HepG2 (cell line): ENCODE data around the gene LDLRAP1. TPM values are rescaled to one million over a fixed set of nuclear protein-coding genes. Genes with fewer than 3 reads are reported as not detected.

Source experiments
- CAMTA2 ChIP-seq: sonication (generic); formaldehyde crosslinking; IDR thresholded peaks from 2 replicates; pipeline ENCODE4 v1.4.0; 2020; ENCODE audit warnings: mild to moderate bottlenecking, missing genetic modification reagents, borderline replicate concordance
- CHD4 ChIP-seq: fragments of 200-600 bp; sonication (generic); IDR thresholded peaks from 2 replicates; pipeline ENCODE4 v1.7.0; 2017; ENCODE audit warnings: mild to moderate bottlenecking, low read length, borderline replicate concordance
- MAFF ChIP-seq: IDR thresholded peaks from 2 replicates; pipeline ENCODE4 v1.6.1; 2011; ENCODE audit warnings: low read depth, low read length, improper control_type of control experiment
- NFYB ChIP-seq: sonication (generic); formaldehyde crosslinking; IDR thresholded peaks from 2 replicates; pipeline ENCODE4 v1.4.0; 2020; ENCODE audit warnings: missing genetic modification reagents
- PBX3 ChIP-seq: sonication (generic); formaldehyde crosslinking; IDR thresholded peaks from 2 replicates; pipeline ENCODE4 v1.8.1; 2023; ENCODE audit warnings: missing genetic modification reagents, inconsistent platforms, borderline replicate concordance
- SIN3A ChIP-seq: IDR thresholded peaks from 2 replicates; pipeline ENCODE4 v1.6.1; 2011; ENCODE audit warnings: low read depth, mild to moderate bottlenecking, control low read depth, low read length, borderline replicate concordance
- SNAI1 ChIP-seq: sonication (generic); formaldehyde crosslinking; IDR thresholded peaks from 2 replicates; pipeline ENCODE4 v1.5.0; 2020; ENCODE audit warnings: mild to moderate bottlenecking, missing genetic modification reagents, borderline replicate concordance
- UBTF ChIP-seq: sonication (generic); formaldehyde crosslinking; IDR thresholded peaks from 2 replicates; pipeline ENCODE4 v1.4.0; 2020; ENCODE audit warnings: mild to moderate bottlenecking, missing genetic modification reagents
- ZC3H4 ChIP-seq: sonication (generic); formaldehyde crosslinking; IDR thresholded peaks from 2 replicates; pipeline ENCODE4 v1.4.0; 2020; ENCODE audit warnings: missing genetic modification reagents, borderline replicate concordance
- ZFY ChIP-seq: sonication (generic); formaldehyde crosslinking; IDR thresholded peaks from 2 replicates; pipeline ENCODE4 v1.4.0; 2020; ENCODE audit warnings: missing genetic modification reagents
- ZMYM3 ChIP-seq: sonication (generic); formaldehyde crosslinking; IDR thresholded peaks from 2 replicates; pipeline ENCODE4 v1.5.1; 2020; ENCODE audit warnings: mild to moderate bottlenecking, missing genetic modification reagents
- ZNF18 ChIP-seq: sonication (generic); formaldehyde crosslinking; IDR thresholded peaks from 2 replicates; pipeline ENCODE4 v1.8.0; 2022; ENCODE audit warnings: mild to moderate bottlenecking, missing genetic modification reagents; ENCODE audit not compliant: insufficient replicate concordance
- ZNF180 ChIP-seq: sonication (generic); formaldehyde crosslinking; IDR thresholded peaks from 2 replicates; pipeline ENCODE4 v1.4.0; 2020; ENCODE audit warnings: low read depth, missing genetic modification reagents, borderline replicate concordance
- ZNF276 ChIP-seq: sonication (generic); formaldehyde crosslinking; IDR thresholded peaks from 2 replicates; pipeline ENCODE4 v1.4.0; 2020; ENCODE audit warnings: mild to moderate bottlenecking, low read depth, missing genetic modification reagents
- ZNF282 ChIP-seq: fragments of 450-650 bp; IDR thresholded peaks from 2 replicates; pipeline ENCODE4 v1.6.1; 2018; ENCODE audit not compliant: partially characterized antibody
- ZNF549 ChIP-seq: sonication (generic); formaldehyde crosslinking; IDR thresholded peaks from 2 replicates; pipeline ENCODE4 v1.5.0; 2020; ENCODE audit warnings: missing genetic modification reagents
- ZNF580 ChIP-seq: IDR thresholded peaks from 2 replicates; pipeline ENCODE4 v1.6.1; 2016; ENCODE audit warnings: low read depth, borderline replicate concordance
- ZNF720 ChIP-seq: sonication (generic); formaldehyde crosslinking; IDR thresholded peaks from 2 replicates; pipeline ENCODE4 v1.4.0; 2020; ENCODE audit warnings: missing genetic modification reagents
- ZNF770 ChIP-seq: sonication (generic); formaldehyde crosslinking; IDR thresholded peaks from 2 replicates; pipeline ENCODE4 v1.5.0; 2020; ENCODE audit warnings: mild to moderate bottlenecking, missing genetic modification reagents
- polyA plus RNA-seq, 8 experiments: library from polyadenylated mRNA; depleted of rRNA in 3 of 8; stranded (reverse) in 7 of 8; unstranded in 1 of 8; fragments of >200 nt; fragmentation: Illumina TruSeq in 4 of 8; extraction: Trizol in 4 of 8; gene quantifications; 2 replicates each; pipeline versions ENCODE4 v1.2.1 to v1.2.3, GENCODE V29; 2011 to 2016; ENCODE audit warnings: low read depth in 4 of 8, missing spikeins in 1 of 8, mixed read lengths in 1 of 8; ENCODE audit not compliant: insufficient read depth in 1 of 8
- total RNA-seq, 5 experiments: library from RNA; depleted of rRNA; stranded (reverse); fragments of >200 nt; fragmentation: Illumina TruSeq; extraction: Trizol; gene quantifications; 2 replicates each; pipeline ENCODE4 v1.2.3, GENCODE V29; 2016; ENCODE audit warnings: low read depth in 1 of 5

LDLRAP1 gene
- total and polyA plus RNA-seq, 2 of the 13 experiments (the other 11 are each of a cell fraction or from before 2014, with no cell fraction given), result 7.2 to 12.1 TPM

- TF ChIP-seq PBX3, result no peak
- no peak for TF ChIP-seq CHD4
- no peak for TF ChIP-seq ZMYM3
- no peak for TF ChIP-seq ZNF180 (CRISPR knock-in tag)
- TF ChIP-seq SIN3A, result no peak
- TF ChIP-seq ZNF282, result no peak
- TF ChIP-seq CAMTA2 (CRISPR knock-in tag), result no peak
- TF ChIP-seq NFYB (CRISPR knock-in tag), result 0 out of 2 replicates have a peak, but pooled peaks have one; percentile 13
- peak; percentile 39 for TF ChIP-seq UBTF (CRISPR knock-in tag)
- no peak for TF ChIP-seq ZNF580 (CRISPR knock-in tag)
- TF ChIP-seq ZNF276 (CRISPR knock-in tag), result no peak
- TF ChIP-seq SNAI1, result no peak
- TF ChIP-seq ZC3H4 (CRISPR knock-in tag), result no peak
- TF ChIP-seq MAFF, result no peak
- peak; percentile 94 for TF ChIP-seq ZNF770
- no peak for TF ChIP-seq ZNF720 (CRISPR knock-in tag)
- TF ChIP-seq ZFY (CRISPR knock-in tag), result peak; percentile 51; the same call in 1 of the 2 replicates
- TF ChIP-seq ZNF18 (CRISPR knock-in tag), result no peak
- no peak for TF ChIP-seq ZNF549
Measured at GRCh38 chr1:25549273-25550154, 6.1 kb downstream of the LDLRAP1 start (continued).
